Left forelimb (tissue), 1 donor: ENCODE measurements around the gene TEKTIP1.

ENCODE experiments used
- DNase-seq: peaks from one replicate; pipeline ENCODE4 v3.0.0-alpha.2; 2018; ENCODE audit warnings: low spot score

Gene TEKTIP1

GRCh38 chr19:3585301-3586126, 46.5 kb downstream of the TEKTIP1 start, which contains the start of gene GIPC3:
TSS of gene GIPC3 (plus strand) at chr19:3585478. CDS start at chr19:3585598, 120 bp downstream.
- no peak for DNase-seq

GRCh38 chr19:3586127-3586626, 47.2 kb downstream of the TEKTIP1 start:
- no peak for DNase-seq

GRCh38 chr19:3586707-3587346, 47.9 kb downstream of the TEKTIP1 start:
- DNase-seq, result no peak

GRCh38 chr19:3589439-3589838, 50.5 kb downstream of the TEKTIP1 start:
- DNase-seq, result no peak

GRCh38 chr19:3589949-3590348, 51.0 kb downstream of the TEKTIP1 start:
- DNase-seq, result no peak

DNA sequence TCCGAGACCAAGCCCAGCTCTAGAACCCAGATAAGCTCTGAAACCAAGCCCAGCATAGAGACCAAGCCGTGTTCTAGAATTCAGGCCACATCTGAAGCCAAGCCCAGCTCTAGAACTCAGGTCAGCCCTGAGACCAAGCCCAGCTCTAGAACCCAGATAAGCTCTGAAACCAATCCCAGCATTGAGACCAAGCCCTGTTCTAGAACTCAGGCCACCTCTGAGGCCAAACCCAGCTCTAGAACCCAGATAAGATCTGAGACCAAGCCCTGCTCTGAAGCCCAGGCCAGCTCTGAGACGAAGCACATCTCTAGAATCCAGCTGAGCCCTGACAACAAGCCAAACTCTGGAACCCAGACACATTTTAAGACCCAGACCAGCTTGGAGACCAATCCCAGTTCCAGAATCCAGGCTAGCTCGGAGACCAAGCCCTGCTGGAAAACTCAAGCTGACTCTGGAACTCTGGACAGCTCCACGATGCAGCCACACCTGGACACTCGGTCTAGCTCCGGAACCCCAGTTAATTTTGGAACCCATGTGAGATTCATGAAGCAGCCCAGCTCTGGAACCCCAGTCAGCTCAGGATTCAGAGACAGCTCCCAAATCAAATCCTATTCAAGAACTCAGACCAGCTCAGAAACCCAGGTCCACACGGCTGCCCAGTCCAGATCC, 52.2 kb downstream of the TEKTIP1 start:
- no peak for DNase-seq

- DNase-seq, result no peak
Observed at GRCh38 chr19:3591876-3592613, 53.1 kb downstream of the TEKTIP1 start.

DNA sequence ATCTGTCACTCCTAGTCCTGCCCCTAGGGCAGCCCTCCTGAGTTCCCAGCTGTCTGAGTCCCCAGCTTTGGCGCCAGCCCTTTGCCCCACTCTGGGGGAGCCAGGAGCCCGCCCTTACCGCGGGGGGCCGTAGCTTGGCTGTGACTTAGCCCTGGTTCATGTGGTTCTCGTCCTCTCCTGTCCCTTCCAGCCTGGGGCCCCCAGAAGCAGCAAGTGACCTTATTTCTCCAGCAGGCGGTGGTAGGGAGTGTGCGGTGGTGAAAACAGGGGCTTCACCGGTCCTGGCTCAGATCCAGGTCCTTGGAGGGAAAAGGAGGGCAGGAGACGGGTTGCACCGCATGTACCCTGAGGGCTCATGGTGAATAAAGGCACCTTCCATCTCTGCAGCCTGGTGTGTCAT, 54.2 kb downstream of the TEKTIP1 start:
- no peak for DNase-seq
